DMS153 (cell line): ENCODE measurements around the gene SOX14.

Experiments
- DNase-seq: peaks from one replicate; lab custom pipeline; 2025; lab: John Stamatoyannopoulos, UW

The SOX14 gene

DNA sequence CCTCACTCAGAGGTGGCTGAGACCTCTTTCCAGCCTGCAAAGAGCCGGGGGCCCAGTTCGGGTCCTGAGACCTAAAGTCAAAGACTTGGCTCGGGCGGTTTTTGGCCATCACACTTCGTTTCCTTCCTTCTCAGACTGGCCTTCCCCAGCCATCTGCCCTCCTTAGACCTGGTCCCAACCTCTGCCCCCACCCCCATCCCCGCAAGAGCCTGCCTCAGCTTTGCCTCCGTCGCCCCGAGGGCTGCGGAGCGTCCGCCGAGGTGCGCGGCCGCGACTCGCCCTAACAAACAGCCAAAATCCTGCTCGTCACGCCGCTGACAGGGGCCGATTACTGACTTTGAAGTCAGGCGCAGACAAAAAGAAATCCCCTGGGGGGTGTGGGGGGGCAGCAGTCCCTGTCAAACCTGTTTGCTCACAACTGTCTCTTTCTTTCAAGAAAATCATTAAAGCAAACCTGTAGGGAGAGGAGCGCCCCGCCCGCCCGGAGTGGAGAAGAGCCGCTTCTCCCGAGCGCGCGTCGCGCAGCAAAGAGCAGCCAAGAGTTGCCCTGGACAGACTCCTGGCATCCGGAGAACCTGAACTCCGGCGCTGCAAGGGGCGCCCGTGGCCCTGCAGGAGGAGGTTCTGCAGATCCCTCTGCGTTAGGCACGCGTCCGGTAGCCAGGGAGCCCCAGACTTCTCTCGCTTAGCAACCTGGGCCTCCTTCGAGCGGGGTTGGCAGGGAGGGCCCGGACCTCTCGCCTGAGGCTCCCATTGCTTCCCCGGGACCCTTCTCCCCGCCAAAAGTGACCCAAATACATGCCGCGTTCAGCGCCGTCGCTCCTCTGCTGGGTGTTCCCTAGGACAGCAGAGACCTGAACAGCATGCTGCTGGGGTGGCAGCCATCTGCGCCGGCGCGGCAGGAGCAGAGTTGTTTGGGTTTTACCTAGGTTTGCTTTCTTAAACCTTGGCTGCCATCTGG is 4.5 kb downstream of the SOX14 start:
- DNase-seq: no peak

DNA sequence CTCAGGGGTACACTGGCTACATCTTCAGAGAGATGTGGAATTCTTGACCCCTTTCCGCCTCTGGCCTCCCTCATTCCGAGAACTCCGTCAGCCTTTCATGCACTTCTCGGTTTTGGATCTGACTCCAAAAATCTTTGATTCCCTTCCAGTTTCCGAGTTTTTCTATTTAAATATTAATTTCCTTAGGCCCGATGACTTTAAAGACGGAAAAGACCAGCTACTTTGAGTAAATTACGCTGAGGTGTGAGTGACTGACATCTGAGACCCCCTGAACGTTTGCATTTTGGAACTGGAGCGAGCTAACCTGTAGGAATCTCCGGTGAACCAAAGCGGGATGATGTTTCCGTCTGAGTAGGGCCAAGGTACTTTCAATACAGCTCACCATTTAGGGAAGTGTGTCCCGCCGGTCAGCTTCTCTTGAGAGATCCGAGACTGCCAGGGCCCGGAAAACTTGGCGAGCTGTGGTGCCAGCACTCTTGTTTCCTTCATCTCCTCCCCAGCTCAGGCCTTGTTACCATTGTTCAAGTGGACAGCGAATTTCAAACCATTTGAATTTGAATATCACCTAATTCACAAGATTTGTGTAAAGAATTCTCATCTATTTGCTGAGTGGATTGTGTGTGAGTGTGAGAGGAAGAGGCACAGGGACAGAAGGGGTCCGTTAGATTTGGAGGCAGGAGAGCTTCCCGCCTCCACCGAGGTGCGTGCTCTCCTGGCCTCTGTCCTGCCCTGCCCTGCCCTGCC is 5.4 kb downstream of the SOX14 start:
- no peak for DNase-seq

- no peak for DNase-seq
Measured at GRCh38 chr3:137770066-137770834, 6.1 kb downstream of the SOX14 start.

DNA sequence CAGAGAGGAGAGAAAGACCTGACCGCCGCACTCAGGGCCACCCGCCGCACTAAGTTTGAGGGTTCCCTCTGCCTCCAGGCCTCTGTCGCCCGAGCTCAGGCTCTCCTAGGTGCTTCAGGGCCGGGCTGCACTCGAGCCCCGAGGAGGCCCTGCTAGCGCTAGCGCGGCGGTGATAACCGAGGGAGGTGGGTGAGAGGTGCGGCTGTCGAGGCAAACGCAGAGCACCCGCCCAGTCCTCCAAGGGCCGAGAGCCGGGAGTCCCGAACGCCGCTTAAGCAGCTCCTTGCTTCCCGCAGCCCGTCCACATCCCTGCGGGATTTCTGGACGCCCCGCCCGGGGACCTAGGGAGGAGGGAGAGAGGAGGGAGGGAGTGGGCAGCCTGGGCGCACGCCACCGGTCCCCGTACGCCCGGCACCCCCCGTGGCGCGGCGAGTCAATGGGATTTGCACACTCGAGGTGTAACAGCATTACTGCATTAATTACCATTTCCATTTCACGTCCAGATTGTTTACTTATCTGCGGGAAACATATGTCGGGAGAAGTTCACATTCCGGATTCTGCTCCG is 6.8 kb downstream of the SOX14 start:
- DNase-seq: no peak

GRCh38 chr3:137771401-137772213 is 7.5 kb downstream of the SOX14 start:
- no peak for DNase-seq

GRCh38 chr3:137772214-137772955 is 8.3 kb downstream of the SOX14 start:
- no peak for DNase-seq

- no peak for DNase-seq
Measured at GRCh38 chr3:137778941-137779340, 14.8 kb downstream of the SOX14 start.

DNA sequence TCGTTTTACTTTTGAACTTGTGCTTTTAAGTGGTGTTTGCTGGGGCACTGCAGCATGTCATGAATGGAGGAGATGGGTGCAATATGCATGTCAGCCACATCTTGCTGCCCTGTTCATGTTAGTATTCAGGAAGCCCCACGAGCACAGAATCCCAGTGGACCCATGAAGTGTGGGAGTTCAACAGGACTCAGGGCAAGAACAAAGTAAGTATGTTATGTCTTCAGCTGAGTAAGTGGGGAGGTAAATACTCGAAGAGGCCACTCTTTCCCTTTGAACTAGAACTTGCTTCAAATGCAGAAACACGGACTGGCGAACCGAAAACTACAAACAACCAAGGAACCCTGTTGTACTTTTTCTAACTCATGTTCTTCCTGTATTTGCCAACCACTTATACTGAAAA is 23.4 kb downstream of the SOX14 start:
- DNase-seq: no peak

DNA sequence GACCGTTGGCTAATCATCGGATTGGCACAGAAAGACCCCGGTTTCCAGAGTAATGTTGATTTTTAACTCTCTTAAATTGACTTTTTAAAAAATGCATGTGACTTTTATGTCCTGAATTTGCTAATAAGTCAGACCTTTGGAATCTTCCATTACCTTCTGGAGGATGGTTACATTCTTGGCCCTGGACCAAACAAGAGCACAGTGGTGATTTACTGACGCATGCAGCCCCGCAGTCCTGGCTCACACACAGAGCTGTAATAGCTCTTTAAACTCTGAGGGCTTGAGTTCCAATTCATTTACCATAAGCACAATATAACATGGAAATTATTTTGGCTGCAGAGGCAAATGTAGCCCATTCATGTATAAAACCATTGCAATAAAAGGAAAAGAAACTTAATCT is 25.1 kb downstream of the SOX14 start:
- no peak for DNase-seq

GRCh38 chr3:137792626-137793271 is 28.6 kb downstream of the SOX14 start:
- no peak for DNase-seq

DNA sequence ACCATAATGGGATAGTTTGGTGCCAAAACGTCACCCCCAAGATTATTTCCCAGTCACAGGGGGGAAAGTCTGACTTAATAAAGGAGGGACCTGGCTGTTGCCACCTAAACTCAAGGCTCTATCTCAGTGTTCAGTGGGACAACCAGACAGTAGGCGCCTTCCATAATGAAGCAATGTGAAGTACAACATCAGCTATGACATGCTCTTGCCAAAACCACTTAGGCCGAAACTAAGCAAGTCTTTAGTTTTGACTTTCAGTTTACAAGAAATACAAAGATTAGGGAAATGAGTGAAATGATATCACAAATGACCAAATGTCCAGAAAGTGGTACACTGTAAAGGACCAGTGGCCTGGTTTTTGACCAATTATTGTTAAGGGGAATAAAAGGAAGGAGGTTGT is 32.9 kb downstream of the SOX14 start:
- no peak for DNase-seq

GRCh38 chr3:137803215-137803614 is 39.1 kb downstream of the SOX14 start:
- DNase-seq: no peak

GRCh38 chr3:137807998-137808397 is 43.9 kb downstream of the SOX14 start:
- no peak for DNase-seq

- DNase-seq: no peak
Measured at GRCh38 chr3:137809509-137809908, 45.4 kb downstream of the SOX14 start.

GRCh38 chr3:137812023-137812422 is 47.9 kb downstream of the SOX14 start:
- no peak for DNase-seq

DNA sequence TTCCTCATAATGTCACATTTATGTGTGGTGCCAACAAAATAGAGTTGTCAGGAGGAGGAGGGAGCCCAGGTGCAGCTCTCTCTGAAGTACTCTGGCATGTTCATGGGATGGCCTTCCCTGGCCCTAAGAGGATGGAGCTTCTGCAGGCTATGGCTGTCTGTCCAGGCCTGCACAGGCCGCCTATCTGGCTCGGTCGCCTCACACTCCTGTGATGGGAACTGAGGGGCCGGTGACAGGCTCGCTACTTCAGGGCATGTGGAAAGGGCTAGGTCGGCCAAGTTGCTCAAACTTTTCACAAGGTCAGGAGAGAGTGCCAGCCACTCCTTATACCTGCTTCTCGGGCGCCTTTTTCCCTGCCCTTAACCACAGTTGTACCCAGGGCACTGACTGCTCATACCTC is 51.1 kb downstream of the SOX14 start:
- no peak for DNase-seq
